Measurements from ENCODE around the gene BLVRB.
"Not testable (repeated sequence)": the region's sequence is repeated elsewhere in the genome, so short reads cannot be mapped to it uniquely, and the experiment has no call there.

- not testable (repeated sequence) for TF ChIP-seq POLR2A, CTCF, EP300 (IDR thresholded peaks at IDR 0.05)
Observed at GRCh38 chr19:40430242-40430641, 35.3 kb downstream of the BLVRB start.
